ENCODE results near the gene MYL9. TPM values are rescaled to one million over a fixed set of nuclear protein-coding genes. Genes with fewer than 3 reads are reported as not detected.
A peak's percentile ranks its signal among the peaks of the same experiment; 100 is the strongest.
"Not testable (repeated sequence)": the region's sequence is repeated elsewhere in the genome, so short reads cannot be mapped to it uniquely, and the experiment has no call there.

MYL9 gene
- 1,967 TPM for total RNA-seq
- long read RNA-seq, transcript MYL9-201 (4 exons, 2,821 nt): major isoform, 317 of 507 reads
- long read RNA-seq, partial matches to known transcripts: 40 of 507 reads
- long read RNA-seq, other reads (novel, unspliced or antisense): 149 of 507 reads

- ATAC-seq: peak; percentile 88
Measured at GRCh38 chr20:36541227-36541767, at the start of gene MYL9. TSS of gene MYL9 (plus strand) at chr20:36541519. CDS start at chr20:36544885, 3,366 bp downstream.

GRCh38 chr20:36491901-36492617 lies 49.3 kb upstream of the MYL9 start:
- peak; percentile 10 for ATAC-seq
- DNase-seq: no peak
- intact Hi-C loops (cut with micrococcal nuclease): no loop called here

More at GRCh38 chr20:36541227-36541767, at the start of gene MYL9:
- intact Hi-C loops (cut with micrococcal nuclease): loop anchor here (5.0 kb wide), 1 partner anchor 74 kb away; no protein-coding TSS in a partner anchor
- DNase-seq: peak; percentile 98

DNA sequence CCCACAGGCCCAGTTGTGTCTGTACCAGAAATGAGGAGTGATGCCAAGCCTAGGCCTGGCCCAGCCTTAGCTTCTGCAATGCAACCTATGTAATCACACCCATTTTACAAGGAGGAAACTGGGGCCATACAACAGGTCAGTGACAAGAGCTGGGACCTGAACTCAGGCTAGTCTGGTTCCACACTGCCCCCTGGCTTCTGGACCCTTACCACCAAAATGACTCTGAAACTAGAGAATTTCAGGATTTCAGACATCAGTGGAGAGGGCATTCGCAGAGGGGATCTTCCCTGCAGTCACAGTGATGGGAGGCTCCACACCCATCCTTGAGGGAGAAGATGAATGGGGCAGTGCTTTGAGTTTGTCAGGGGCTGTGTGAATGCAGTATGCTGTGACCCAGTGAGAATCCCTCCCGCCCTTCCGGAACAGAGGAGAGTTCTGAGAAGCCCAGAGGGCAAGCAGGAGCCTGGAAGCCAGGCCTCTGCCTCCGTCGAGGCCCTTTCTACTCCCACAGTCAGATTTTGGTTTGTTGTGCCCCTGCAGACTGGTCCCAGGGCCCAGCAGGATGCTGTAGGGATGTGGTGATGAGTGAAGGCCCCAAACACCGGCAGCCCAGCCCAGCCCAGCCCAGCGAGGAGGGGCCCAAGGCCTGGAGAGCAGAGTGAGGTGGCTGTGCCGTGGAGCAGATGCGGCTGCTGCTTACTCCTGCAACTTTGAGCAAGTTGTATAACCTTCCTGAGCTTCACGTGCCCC lies 48.1 kb upstream of the MYL9 start:
- DNase-seq: no peak
- peak; percentile 12 for ATAC-seq
- intact Hi-C loops (cut with micrococcal nuclease): no loop called here

DNA sequence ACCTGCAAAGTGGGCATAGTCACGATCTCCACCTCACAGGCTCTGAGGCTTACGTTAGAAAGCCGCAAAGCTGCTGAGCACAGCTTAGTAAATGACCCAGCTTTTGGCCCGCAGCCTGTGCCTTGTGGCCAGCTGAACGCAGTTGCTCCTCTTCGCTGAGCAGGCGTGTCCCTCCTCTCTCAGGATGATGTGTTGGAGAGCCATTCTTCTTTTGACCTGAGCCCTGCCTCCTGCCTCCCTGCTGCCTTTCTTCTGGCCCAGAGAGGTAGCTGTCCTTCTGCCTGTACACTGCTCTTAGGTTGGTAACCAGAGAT lies 47.6 kb upstream of the MYL9 start:
- DNase-seq (peak; percentile 82), ATAC-seq (peak; percentile 51)
- intact Hi-C loops (cut with micrococcal nuclease): no loop called here

DNA sequence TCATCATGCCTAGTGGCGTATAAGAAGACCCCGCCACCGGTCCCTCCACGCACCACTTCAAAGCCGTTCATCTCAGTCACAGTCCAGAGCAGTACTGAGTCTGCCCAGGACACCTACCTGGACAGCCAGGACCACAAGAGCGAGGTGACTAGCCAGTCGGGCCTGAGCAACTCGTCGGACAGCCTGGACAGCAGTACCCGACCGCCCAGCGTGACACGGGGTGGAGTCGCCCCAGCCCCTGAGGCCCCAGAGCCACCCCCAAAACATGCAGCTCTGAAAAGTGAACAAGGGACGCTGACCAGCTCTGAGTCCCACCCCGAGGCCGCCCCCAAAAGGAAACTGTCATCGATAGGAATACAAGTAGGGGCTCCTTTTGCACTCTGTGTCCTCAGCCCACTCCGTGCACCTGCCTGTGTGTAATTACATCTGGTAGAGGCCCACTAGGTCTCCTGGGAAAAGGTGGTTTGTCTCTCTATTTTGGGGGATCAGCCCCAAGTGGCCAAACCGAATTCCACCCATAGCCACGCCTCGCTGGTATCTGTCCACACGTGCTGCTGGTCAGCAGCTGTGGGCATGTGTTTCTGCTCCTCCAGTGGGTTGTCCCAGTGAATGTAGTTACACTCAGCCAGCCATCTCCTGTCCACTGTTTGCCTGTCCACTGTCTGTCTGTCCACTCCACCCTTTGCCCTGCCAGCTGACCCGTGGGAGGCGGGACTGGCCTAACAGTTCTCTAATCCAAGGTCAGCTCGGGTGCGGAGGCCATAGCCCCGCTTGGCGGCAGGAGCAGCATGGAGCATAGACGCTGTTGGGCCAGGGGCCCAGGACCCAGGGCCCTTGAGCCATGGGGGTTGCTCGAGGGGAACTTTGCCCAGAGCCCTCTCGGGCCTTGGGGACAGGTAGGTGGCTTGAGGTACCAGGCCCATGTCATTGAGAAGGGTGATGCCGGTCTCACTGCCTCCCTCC lies 44.3 kb upstream of the MYL9 start:
- intact Hi-C loops (cut with micrococcal nuclease): no loop called here
- DNase-seq: no peak
- no peak for ATAC-seq

DNA sequence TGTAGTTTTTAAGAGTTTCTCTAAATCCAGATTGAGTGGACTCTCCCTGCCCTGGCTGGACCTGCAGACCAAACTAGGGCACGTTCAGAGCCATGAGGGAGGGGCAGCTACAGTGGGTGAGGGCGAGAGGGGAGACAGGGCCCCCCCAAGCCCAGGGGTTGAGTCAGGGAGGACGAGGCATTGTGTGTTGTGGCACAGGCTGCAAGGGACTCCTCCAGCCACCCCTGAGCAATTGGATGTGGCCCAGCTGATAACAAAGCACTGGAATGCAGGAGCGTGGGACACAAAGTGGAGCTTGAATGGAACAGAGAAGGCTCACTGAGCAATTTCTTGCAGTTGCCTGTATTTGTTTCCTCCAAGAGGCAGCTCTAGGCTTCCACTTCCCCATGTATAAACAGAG lies 43.5 kb upstream of the MYL9 start:
- ATAC-seq: peak; percentile 82
- intact Hi-C loops (cut with micrococcal nuclease): no loop called here
- DNase-seq: peak; percentile 62

DNA sequence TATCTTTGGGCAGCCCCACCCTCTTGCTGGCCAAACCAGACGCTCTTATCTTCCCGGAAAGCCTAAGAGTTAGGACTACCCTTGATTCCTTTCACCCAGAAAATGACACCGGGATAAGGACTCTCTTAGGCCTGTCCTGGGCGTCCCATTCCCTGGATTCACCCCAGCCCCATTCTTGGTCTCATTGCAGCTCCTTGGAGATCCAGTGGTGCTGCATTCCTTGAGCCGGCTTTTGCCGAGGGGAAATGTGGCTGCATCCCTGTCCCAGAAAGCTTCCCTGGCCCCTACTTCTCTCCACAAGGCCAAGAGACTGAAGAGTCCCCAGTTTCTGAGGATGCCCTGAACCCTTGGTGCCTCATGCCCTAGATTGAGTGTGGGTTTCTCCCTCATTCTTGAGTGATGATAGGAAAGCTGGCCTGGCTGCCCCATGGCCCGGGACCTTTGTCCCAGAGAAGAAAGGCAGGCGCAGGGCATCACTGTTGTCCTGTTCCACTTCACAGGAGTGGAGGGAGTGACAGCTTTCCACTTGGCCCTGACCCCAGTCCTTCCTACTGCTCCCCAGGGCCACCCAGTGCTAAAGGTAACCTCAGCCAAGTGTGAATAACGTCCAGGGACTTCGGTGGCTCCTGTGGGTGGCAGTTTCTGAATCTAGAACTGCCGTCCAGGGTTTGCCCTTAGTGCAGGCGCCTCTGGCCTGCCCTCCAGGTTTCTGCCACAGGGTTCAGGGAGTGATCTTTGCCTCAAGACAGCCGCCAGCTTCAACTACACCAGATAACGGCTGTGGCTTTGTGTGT lies 42.7 kb upstream of the MYL9 start:
- intact Hi-C loops (cut with micrococcal nuclease): no loop called here
- ATAC-seq (peak; percentile 93), DNase-seq (peak; percentile 79)

GRCh38 chr20:36499211-36499610 lies 42.1 kb upstream of the MYL9 start:
- no peak for DNase-seq
- no peak for ATAC-seq
- intact Hi-C loops (cut with micrococcal nuclease): no loop called here

GRCh38 chr20:36499723-36500501 lies 41.4 kb upstream of the MYL9 start:
- intact Hi-C loops (cut with micrococcal nuclease): no loop called here
- no peak for DNase-seq
- no peak for ATAC-seq

DNA sequence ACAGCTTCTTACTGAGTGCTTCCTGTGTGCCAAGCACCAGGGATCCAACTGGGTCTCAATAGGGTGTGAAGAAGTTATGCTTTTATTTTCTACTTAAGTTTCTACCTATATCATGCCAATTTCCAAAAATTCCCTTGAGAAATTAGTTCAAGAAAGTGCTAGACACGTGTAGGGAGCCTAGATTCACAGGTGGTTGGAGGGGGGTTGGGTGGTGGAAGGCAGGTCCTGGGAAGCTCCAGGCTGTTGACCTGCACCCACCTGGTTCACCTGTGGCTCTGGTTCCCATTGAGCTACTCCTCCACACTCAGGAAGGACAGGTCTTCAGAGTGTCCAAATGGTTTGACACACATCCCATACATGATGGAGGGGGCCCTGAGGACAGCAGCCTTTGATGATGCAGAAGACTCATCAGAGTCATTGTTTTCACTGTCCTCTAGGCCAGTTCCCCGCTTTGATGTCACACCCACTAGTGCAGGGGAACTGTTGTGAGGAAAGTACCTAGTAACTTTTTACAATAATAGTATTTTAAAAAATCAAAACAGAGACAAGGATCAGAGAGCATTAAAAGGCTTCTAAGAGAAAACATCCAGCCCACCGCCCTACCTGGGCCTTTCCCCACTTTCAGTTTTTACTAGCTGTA lies 39.8 kb upstream of the MYL9 start:
- no peak for DNase-seq
- ATAC-seq: no peak
- intact Hi-C loops (cut with micrococcal nuclease): no loop called here

GRCh38 chr20:36504295-36504694 lies 37.0 kb upstream of the MYL9 start:
- ATAC-seq (no peak), DNase-seq (no peak)
- intact Hi-C loops (cut with micrococcal nuclease): no loop called here

DNA sequence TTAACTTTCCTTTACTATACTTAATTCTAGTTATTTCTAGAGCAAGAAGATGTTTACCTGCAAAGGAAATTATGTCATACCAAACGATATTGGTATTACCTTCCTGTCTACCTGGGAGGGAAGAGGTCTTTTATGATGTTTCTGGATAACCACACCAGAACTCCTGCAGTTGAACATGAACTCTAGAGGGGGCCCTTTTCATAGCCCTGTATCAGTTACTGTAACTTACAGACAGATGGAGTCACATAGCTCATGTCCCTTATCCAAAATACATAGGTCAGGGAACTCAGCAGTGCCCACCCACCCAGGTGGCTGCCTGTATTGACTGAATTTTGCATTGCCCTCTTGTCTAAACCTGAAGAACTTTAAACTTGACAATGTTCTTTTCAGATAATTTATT lies 35.1 kb upstream of the MYL9 start:
- no peak for ATAC-seq
- intact Hi-C loops (cut with micrococcal nuclease): no loop called here
- DNase-seq: no peak

DNA sequence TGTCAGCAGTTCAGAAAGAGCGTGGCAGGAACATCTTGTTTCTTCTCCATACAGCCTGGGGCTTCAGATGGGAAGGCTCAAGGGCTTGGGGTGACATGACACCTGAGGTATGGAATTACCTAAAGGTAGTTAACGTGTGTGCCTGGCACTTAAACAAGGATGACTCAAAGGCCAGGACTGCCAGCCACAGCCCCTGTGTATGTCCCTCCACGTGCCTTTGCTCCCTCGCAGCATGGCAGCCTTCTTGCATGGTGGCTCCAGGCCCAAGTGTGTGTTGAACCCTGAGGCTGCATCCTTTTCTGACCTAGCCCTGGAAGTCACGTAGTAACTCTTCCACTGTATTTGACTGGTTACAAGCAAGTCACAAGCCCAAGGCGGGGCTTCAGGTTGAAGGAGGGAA lies 33.6 kb upstream of the MYL9 start:
- ATAC-seq: no peak
- intact Hi-C loops (cut with micrococcal nuclease): no loop called here
- no peak for DNase-seq

GRCh38 chr20:36519012-36519719 lies 22.2 kb upstream of the MYL9 start:
- DNase-seq (no peak), ATAC-seq (no peak)
- intact Hi-C loops (cut with micrococcal nuclease): no loop called here

- no peak for ATAC-seq
- DNase-seq: no peak
- intact Hi-C loops (cut with micrococcal nuclease): no loop called here
Measured at GRCh38 chr20:36519944-36520343, 21.4 kb upstream of the MYL9 start.

- intact Hi-C loops (cut with micrococcal nuclease): no loop called here
- DNase-seq (no peak), ATAC-seq (no peak)
Measured at GRCh38 chr20:36521526-36521925, 19.8 kb upstream of the MYL9 start.

DNA sequence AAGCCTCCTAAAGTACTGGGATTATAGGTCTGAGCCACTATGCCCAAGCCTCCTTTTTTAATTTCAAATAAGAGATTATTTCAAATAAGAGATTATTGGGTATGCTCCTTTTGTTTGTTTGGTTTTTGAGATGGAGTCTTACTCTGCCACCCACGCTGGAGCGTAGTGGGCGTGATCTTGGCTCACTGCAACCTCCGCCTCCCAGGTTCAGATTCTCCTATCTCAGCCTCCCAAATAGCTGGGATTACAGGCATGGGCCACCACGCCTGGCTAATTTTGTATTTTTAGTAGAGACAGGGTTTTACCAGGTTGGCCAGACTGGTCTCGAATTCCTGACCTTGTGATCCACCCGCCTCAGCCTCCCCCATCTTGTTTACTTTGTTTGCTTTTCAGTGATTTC lies 18.9 kb upstream of the MYL9 start:
- ATAC-seq; intact Hi-C loops (cut with micrococcal nuclease); DNase-seq: not testable (repeated sequence)

All from left ventricle myocardium superior (tissue), 1 donor.